GM18517 (cell line): ENCODE measurements around the gene SLC10A7.

Experiments
- ATAC-seq: cut with Tn5 transposase; IDR thresholded peaks from one replicate; pipeline ENCODE4 v1.9.1; 2021; ENCODE audit warnings: mild to moderate bottlenecking, moderate library complexity; ENCODE audit not compliant: unreplicated experiment

The SLC10A7 gene

GRCh38 chr4:146317783-146318182 is 204.0 kb downstream of the SLC10A7 start:
- no peak for ATAC-seq

- no peak for ATAC-seq
Observed at GRCh38 chr4:146315184-146315583, 206.6 kb downstream of the SLC10A7 start.

- ATAC-seq: no peak
Observed at GRCh38 chr4:146311238-146311970, 210.3 kb downstream of the SLC10A7 start.

- peak; percentile 95 for ATAC-seq
Observed at GRCh38 chr4:146310319-146311021, 211.3 kb downstream of the SLC10A7 start.

- no peak for ATAC-seq
Observed at GRCh38 chr4:146308951-146309350, 212.8 kb downstream of the SLC10A7 start.

- ATAC-seq: no peak
Observed at GRCh38 chr4:146302822-146303221, 218.9 kb downstream of the SLC10A7 start.

- no peak for ATAC-seq
Observed at GRCh38 chr4:146299607-146300006, 222.1 kb downstream of the SLC10A7 start.

GRCh38 chr4:146294776-146295175 is 227.0 kb downstream of the SLC10A7 start:
- no peak for ATAC-seq

- ATAC-seq: no peak
Observed at GRCh38 chr4:146292508-146292907, 229.2 kb downstream of the SLC10A7 start.

- ATAC-seq: no peak
Observed at GRCh38 chr4:146291313-146291712, 230.4 kb downstream of the SLC10A7 start.

- ATAC-seq: no peak
Observed at GRCh38 chr4:146288193-146288592, 233.5 kb downstream of the SLC10A7 start.

- no peak for ATAC-seq
Observed at GRCh38 chr4:146285037-146285436, 236.7 kb downstream of the SLC10A7 start.

GRCh38 chr4:146283758-146284651 is 237.7 kb downstream of the SLC10A7 start:
- ATAC-seq: no peak

GRCh38 chr4:146282657-146283056 is 239.1 kb downstream of the SLC10A7 start:
- ATAC-seq: no peak

GRCh38 chr4:146278986-146279385 is 242.8 kb downstream of the SLC10A7 start:
- ATAC-seq: no peak

- ATAC-seq: no peak
Observed at GRCh38 chr4:146275370-146275769, 246.4 kb downstream of the SLC10A7 start.

GRCh38 chr4:146274774-146275173 is 247.0 kb downstream of the SLC10A7 start:
- no peak for ATAC-seq

- ATAC-seq: peak; percentile 83
Observed at GRCh38 chr4:146273204-146273901, 248.4 kb downstream of the SLC10A7 start.

GRCh38 chr4:146271466-146271865 is 250.3 kb downstream of the SLC10A7 start:
- ATAC-seq: no peak

GRCh38 chr4:146269228-146269653 is 252.5 kb downstream of the SLC10A7 start:
- peak; percentile 60 for ATAC-seq

- no peak for ATAC-seq
Observed at GRCh38 chr4:146267826-146268225, 253.9 kb downstream of the SLC10A7 start.
